C1 segment of cervical spinal cord (tissue), 14 donors: ENCODE results near the gene FOXO1.
"Not testable (repeated sequence)": the region's sequence is repeated elsewhere in the genome, so short reads cannot be mapped to it uniquely, and the experiment has no call there.

Experiments used
- DNase-seq, 14 donors: peaks; one replicate each; lab custom pipeline; 2025; lab: John Stamatoyannopoulos, UW

Gene FOXO1

DNA sequence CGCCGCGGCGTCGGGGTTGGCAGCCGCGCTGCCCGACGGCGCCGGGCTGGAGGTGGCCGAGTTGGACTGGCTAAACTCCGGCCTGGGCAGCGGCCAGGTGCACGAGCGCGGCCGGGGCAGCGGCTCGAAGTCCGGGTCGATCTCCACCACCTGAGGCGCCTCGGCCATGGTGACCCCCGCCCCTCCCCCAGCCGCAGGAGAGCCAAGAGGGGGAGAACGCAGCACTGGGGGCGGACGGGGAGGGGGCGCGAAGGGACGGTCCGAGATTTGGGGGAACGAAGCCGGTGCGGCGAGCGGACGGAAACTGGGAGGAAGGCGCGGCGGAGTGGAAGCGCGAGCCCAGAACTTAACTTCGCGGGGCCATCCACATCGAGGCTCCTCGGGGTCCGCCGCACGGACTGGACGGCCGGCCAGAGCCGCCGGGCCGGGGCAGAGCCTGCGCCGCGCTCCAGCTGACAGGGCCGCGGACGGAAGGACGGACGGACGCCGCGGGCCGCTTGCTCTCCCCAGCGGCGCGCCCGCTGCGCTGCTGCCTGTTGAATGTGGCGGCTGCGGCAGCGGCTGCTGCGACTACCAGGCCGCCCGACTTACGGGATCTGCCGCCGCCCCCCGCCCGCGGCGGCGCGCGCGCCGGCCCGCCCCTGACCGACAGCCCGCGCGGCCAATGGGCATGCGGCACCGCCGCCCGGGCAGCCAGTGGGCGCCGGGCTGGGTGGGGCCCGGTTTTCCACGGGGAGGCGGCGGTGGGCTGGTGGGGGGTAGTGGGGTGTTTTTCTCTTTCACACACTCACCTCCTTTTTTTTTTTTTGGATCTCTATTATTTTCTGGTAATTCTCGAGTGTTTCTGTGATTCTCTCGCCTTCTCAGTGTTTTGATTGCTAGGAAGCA, at the start of gene FOXO1:
FOXO1 (minus strand) TSS at position 597 of the 888 bp plus-strand sequence; CDS start at position 168, 429 bp downstream.
- peak; percentile 10 to 92 (median 80) for DNase-seq

DNA sequence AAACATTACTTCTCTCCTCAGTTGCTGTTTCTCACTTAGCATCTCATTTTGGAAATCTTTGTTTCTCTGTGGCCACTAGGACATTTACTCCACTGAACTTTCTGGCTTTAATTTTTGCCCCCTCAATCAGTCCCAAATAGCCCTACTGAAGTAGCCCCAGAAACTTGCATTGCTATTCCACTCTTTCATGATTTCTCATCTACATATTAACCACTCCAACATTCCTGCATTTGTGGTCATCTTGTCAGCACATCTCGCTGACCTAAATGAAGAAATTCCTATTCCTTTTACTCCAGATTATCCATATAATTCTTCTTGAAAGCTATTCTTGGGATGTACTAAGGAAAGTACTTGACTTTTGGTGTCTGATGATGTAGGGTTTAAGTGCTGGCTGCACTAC, 48.0 kb upstream of the FOXO1 start:
- DNase-seq: not testable (repeated sequence)

DNA sequence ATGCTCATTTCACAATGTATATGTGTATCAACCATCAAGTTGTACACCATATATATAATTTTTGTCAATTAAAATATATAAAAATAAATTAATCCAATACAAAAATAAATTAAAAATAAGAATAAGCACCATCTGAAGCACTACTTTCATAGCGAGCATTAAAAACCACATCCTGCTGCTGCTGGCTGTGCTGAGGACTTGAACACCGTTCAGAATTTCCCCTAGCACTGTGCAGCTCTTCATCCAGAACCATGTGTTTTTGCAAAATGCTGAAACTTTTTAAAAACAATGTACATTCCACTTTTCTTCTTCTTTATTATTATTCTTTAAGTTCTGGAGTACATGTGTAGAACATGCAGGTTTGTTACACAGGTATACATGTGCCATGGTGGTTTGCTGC, 40.0 kb upstream of the FOXO1 start:
- DNase-seq: no peak

DNA sequence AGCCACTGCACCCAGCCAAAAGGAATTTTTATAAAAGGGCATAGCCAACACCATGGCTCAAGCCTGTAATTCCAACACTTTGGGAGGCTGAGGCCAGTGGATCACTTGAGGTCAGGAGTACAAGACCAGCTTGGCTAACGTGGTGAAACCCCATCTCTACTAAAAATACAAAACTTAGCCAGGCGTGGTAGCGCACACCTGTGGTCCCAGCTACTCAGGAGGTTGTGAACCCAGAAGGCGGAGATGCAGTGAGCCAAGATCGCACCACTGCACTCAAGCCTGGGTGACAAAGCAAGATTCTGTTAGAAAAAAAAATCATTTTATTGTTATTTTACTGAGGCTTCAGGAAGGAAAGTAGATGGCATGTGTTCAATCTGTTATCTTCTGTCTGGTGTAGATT, 31.3 kb upstream of the FOXO1 start:
- DNase-seq: no peak

DNA sequence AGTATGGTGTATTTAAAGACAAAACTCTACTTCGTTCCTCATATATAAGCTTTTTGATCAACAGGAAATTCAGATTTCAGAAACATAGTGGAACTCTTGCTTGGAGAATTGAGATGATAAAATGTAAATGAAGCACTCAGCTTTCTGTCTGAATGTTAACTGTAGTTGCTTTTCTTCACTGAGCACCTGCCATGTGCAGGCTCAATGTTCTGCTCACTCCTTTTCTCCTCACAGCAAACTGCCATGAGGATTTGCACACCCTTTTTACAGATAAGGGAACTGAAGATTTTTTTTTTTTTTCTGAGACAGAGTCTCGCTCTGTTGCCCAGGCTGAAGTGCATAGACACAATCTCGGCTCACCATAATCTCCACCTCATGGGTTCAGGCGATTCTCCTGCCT, 28.0 kb upstream of the FOXO1 start:
- no peak for DNase-seq

DNA sequence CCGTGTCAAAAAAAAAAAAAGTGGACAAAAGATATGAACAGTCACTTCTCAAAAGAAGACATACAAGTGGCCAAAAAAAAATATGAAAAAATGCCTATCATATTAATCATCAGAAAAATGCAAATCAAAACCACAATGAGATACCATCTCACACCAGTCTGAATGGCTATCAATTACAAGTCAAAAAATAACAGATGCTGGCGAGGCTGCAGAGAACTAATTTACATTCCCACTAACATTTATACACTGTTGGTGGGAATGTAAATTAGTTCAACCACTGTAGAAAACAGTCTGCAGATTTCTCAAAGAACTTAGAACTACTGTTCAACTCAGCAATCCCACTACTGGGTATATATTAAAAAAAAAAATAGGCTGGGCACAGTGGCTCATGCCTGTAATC, 26.5 kb upstream of the FOXO1 start:
- no peak for DNase-seq

DNA sequence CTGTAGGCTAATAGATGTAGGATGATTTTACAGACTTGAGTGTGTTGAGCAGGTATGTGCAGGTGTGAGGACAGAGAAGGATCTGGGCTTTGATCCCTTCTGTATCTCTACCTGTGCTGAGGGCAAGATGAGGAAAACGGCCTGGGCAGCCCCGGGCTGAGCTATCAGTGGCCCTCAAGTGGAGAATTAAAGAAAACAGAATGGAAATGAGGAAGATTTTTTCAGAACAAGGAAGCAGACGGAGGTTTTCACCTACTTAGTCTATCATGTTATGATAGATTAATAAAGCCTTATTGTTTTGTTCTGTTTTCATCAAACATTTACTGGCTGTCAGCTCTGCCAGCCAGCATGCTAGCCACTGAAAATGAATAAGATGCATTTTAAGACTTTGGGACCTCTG, 22.3 kb upstream of the FOXO1 start:
- DNase-seq: no peak

DNA sequence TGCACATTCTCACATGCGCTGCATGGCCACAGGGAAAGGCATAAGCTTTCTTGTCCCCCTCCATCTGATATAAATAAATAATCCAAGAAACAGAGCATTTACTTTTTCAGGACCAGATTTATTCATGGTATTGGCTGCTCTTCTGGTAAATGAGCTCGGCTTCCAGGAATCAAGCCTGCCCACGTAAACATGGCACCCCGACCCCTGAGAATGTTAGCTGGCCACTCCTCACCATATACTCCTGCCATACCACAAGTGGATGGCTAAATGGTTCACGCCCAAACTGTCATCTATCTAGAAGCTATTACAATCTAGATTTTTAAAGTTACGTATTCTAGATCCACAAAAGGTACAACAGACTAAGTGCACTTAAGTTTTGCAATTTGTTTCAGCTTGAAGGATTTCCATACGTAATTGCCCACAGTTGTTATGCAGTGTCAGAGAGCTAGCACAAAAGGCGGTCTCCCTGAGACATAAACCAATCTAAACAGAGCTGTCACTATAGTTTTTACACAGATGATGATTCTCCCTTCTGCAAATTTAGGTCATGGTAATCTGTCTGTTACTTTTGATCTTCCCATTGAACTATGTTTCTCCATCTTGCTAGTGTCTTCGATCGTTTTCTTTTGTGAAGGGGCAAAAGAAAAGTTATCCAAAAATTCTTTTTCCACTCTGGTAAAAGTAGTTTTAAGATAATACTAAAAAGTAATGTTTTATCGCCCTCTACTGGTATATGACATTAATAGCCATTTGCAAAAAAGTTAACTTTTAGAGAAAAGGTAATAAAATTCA, 16.2 kb upstream of the FOXO1 start:
- no peak for DNase-seq

DNA sequence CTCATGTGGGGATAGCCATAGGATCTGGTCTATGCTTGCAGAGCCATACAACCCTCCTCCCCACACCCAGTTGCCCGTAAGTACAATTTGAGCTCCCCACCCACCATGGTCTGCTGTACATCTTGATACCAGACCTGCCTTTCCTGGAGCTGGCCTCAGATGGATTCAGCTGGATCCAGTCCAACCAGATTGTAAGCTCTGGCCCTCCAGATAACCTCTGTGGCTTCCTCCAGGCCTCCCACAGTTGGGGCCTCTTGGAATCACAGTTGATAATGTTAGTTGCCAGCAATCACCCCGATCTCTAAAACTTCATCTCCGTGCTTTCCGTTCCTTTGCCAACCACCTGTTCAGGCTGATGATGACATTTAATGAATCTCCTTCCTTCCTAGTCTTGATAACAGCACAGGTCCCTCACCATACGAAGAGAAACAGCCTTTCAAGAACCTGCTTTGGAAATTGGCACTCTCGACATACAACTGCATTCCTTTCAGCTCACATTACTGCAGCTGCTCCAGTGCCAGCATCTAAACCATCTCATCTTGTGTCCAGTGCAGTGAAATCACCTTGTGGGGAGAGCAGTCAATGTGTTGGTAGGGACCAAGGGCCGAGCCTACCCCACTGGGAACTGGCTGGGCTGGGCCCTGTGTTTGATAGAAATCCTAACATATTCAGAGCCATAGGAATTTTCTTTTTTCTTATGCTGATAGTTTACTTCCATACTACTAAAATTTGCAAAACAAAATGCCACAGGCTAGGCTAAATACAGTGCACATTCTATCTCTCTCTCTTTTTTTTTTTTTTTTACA, 15.1 kb upstream of the FOXO1 start:
- DNase-seq: no peak

DNA sequence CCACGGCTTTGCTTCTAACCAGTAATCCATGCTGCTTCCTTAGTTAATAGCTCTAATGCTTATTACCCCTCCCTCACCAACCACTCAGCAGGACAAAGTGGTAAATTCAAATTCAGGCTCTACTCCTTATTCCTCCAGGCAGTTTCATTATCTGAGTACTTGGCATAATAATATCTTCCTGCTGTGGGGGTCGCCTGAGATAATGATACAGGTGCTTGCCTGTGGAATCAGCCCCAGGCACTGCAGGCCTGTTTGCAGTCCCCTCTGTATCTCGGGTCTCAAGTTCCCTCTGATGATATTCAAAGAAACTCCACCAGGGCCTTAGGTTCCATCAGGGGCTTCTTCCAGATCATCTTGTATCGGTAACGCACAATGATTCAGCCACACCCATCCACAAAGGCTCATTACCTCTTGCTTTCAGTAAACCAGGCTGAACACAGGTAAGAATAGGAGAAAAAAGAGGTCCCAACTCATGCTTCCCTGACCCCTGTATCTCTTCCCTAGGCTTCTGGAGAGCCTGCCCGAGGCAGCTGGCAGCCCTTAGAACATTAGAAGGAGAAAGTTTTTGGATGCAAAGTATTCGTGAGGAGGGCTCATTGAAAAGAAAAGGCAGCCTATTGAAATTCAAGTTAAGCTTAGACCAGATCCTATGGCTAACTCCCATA, 14.3 kb upstream of the FOXO1 start:
- no peak for DNase-seq

DNA sequence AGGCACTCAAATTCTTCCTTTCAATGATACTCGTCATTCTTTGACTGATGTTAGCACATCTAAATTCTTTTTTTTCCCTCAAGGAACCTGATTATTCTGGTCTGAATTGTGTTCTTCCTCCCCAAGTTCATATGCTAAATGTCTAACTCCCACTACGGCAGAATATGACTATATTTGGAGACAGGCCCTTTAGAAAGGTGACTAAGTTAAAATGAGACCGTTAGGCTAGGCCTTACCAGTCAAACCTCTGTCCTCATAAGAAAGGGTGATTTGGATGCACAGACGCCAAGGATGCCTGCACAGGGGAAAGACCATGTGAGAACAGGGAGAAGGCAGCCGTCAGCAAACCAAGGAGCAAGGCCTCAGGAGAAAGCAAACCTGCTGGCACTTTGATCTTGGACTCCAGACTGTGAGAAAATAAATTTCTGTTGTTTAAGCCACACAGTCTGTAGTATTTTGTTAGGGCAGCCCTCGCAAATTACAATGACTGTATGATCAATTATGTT, 13.1 kb upstream of the FOXO1 start:
- no peak for DNase-seq

DNA sequence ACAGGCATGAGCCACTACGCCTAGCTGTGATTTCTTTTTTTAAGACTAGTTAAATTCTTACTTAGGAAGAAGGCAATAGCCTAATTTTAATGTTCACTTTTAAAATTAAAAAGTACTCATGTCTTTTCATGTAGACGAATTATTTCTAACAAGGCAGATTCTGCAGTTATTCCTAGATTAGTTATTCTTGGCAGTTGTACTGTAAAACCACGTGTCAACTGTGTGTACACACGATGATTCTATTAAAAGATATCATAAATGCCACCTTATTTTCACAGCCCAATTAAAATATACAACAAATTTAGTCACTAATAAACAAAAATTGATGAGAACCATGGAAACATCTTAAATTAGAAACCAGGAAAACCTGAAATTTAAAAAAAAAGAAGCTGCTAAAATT, 10.6 kb upstream of the FOXO1 start:
- DNase-seq: no peak

DNA sequence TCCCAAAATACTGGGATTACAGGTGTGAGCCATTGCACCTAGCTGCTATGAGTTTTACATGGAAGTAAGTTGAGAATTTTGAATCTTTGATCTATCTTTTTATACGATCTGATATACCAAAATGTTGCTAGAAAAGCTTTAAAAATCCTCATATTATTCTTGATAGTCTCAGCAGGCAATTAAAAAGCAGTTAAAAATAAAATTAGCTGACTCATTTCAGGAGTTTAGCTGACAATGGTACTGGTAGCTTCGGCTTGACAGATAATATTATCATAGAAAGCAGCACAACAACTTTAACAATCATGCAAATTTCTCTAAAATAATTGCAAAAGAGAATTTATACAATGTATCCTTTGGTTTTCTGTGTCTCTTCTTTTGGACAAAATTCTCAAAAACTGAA, 9.6 kb upstream of the FOXO1 start:
- DNase-seq: no peak

DNA sequence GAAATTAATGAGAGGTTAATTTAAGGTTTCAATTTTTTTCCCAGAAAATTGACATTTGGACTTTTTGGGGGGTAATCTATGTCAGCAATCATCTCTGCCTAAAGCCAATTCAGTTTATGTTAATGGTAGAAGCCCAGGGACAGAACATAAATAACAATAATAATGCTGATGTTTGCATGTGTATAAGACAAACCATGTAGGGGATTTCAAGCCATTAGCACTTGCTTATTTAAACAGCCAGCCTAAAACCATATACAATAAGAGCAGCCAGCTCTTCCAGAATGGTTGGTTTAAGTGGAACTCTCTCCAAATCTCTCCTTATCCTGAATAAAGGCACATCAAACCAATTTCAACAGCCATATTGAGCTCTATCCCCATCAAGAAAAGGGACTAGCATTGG, 7.0 kb upstream of the FOXO1 start:
- DNase-seq: no peak

DNA sequence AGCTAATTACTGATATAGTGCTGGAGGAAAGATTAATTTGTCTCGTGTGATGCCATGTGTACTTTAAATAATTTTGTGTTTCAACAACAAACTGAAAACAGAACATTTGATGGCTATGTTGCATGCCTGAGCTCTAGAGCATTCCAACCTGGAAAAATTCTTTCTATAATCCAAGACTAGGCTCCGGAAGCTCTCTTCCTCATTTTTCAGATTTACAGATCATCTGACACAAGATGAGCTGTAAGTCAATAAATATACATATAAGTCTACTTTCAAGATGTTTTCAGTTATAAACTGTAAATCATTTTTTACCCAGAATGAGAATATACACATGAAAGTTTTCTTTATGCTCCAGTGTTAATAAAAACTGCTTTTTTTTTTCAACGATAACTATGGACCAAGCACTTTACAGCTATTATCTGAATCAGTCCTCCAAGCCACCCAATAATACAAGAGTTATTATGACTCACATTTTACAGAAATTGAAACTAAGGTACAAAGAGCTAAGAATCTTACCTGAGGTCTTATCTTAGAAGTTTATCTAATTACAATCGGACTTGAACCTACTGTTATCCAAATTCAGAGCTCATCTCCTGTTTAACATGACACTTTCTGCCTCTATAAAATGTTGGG, 6.4 kb upstream of the FOXO1 start:
- no peak for DNase-seq

DNA sequence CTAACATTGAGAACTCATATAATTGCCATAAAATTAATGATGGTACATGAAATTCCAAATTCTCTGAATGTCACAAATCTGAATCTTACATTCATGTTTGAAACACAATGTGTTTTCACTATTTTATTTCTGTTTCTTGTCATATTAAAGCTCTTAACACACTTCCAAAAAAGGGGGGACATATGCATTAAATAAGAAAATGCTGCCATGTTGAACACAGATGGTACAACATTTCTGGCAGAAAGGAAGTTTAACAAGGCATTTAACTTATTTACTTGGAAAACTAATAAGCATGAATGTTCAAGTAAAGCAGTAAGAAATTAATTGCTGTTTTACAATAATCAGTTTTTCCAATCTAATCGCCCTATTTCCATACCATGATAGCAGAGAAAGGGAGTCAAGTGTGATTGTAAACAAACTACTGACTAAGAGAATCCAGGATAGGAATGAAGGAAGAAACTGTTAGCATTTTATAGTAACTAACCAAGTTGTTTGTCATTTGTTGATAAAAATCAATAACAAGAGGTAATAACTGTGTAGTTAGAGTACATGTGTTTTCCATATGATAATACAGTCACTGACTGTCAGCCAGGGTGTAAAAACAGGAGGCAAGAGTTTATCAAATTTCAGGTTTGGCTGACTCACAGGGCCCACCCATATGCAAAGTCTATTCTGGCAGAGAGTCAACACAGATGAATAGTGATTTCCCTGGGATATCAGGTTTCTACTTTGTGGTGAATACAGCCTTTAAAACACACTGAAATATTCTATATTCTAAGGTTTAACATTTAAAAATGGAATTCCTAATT, 5.7 kb upstream of the FOXO1 start:
- DNase-seq: no peak

DNA sequence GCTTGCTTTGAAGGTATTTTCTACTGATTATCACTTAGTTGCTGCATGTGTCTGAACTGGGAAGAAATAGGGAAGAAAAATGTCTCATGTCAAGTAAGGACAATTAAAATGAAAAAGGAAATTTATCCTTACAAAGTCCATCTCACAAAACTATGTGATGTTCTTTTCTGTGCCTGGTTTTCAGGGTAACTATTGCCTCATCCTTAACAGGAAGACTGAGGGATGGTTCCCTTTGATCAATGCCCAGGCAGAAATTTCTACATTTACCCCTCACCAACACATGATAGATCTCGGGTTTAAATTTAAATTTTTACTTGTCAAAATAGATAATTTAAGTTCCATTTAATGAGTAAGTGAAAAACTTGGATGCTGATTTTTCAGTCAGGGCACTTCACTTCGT, 3.9 kb upstream of the FOXO1 start:
- DNase-seq: no peak

DNA sequence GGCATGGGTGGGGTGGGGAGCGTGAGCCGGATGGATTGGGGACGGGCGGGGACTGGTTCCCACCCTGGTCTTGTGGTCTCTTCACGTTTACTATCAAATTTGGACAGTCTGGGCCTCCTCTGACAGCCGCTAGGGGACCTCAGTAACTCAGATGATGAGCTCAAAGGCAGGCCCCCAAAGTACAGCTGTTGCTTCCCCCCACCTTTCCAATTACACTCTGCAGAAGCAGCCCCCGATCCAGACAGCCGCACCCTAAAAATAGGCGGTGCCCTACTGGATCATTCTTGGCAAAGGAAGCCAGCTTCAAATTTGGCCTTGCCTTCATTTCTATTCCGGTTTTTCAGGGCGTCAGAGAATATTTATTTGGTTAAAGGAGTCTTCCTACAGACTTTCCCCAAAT, 1.9 kb upstream of the FOXO1 start:
- DNase-seq: no peak

DNA sequence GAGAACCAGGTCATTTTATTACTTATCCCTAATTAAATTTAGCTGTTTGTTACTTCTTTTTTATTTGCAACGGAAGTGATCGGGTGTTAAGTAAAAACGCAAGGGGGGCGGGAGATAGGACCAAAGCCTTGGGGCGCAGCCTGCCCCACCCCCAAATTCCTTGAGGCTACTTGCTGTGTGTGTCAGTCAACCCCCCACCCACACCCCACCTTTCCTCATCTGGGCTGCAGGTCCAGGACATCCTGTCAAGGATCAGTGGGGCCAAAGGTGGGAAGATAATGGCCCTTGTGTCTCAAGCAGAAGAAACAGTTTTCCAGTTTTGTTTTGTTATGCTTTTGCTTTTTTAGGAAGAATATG, 1.2 kb upstream of the FOXO1 start:
- DNase-seq: peak in 1 of 14 donors; percentile 58
